ENCODE measurements around the gene NEMP2.

DNA sequence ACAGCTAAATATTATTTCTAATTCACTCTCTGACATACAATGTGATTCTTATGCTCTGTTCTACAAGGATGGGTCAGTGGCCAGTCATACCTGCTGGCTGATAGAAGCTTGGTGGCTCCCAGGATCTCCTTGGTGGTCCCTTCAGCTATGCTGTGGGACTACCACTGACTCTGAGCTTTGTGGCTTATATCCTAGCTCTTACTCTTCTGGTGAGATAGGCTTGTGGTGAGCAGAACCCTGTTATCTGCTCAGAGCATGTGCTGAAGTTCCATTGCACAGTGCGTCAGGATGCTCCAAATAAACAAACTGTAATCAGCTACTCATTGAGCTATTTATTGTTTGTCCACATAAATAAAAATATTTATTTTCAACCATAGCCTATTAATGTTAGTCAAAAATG, 74.6 kb downstream of the NEMP2 start:
- TF ChIP-seq CTCF (IDR thresholded peaks at IDR 0.05; ENCODE audit: low read depth, low read length, poor library complexity, severe bottlenecking) (no peak), EZH2phosphoT487 (IDR thresholded peaks at IDR 0.05; ENCODE audit: borderline replicate concordance, low read length) (no peak)

Data from DOHH2 (cell line).